ENCODE results near the gene CACNG3. TPM values are rescaled to one million over a fixed set of nuclear protein-coding genes. Genes with fewer than 3 reads are reported as not detected.

The CACNG3 gene
- not detected for total RNA-seq

DNA sequence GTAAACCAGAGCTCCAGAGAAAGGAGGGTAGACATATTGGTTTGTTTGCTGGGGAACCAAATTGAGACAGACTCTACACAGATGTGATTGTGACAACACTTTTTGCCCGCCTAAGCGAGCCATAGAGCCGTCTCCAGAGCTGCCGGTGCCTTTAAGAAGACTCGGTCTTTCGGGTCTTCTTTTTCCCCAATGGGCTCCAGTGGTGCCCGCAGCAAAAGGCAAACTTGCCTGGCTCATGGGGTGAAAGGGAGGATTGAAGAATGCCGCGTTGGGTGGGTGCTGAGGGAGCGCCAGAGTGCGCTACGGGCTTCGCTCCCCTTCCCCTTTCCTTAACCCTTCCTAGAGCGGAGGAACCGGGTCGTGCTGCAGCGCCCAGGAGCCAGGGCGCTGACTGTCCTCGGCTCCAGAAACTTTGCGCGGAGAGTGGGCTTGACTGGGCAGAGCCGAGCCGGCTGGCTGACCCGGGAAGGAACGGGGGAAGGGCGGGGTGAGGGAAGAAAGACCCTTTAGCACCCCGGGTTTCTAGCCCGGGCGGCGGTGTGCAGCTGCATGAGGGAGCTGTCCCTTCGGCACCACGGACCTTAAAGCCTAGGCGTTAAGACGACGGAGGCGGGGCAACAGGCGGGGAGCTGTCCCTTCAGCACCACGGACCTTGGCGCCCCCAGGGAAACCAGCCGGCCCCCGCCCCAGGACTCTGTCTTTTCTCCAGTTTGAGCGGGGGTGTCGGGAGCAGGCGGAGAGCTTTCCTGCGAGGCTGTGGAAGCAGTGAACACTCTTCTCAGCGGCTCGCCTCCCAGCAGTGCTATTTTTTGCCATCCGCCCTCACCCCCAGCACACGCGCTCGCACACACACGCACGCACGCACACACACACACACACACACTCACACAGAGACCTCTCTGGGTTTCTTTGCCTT lies at the start of gene CACNG3:
CACNG3 (plus strand) TSS at position 880 of the 916 bp plus-strand sequence. CDS start 420 bp downstream, outside the sequence.
- DNase-seq (ENCODE audit: low spot score in 2 of 2): no peak
- H3K27me3 ChIP-seq: no peaks in the 10 kb centered on the region
- no peak within 1 kb of the TSS for H3K4me3 ChIP-seq
- intact Hi-C loops (cut with DNase I): no loop called here
- no peaks in the 10 kb centered on the region for H3K9me3 ChIP-seq
- no peaks in the 10 kb centered on the region for H3K36me3 ChIP-seq
- H3K27ac ChIP-seq: no peak within 1 kb of the TSS
- no peaks in the 10 kb centered on the region for H3K4me1 ChIP-seq
- TF ChIP-seq, protein P1, sequence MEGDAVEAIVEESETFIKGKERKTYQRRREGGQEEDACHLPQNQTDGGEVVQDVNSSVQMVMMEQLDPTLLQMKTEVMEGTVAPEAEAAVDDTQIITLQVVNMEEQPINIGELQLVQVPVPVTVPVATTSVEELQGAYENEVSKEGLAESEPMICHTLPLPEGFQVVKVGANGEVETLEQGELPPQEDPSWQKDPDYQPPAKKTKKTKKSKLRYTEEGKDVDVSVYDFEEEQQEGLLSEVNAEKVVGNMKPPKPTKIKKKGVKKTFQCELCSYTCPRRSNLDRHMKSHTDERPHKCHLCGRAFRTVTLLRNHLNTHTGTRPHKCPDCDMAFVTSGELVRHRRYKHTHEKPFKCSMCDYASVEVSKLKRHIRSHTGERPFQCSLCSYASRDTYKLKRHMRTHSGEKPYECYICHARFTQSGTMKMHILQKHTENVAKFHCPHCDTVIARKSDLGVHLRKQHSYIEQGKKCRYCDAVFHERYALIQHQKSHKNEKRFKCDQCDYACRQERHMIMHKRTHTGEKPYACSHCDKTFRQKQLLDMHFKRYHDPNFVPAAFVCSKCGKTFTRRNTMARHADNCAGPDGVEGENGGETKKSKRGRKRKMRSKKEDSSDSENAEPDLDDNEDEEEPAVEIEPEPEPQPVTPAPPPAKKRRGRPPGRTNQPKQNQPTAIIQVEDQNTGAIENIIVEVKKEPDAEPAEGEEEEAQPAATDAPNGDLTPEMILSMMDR (IDR thresholded peaks at IDR 0.05): no peak

DNA sequence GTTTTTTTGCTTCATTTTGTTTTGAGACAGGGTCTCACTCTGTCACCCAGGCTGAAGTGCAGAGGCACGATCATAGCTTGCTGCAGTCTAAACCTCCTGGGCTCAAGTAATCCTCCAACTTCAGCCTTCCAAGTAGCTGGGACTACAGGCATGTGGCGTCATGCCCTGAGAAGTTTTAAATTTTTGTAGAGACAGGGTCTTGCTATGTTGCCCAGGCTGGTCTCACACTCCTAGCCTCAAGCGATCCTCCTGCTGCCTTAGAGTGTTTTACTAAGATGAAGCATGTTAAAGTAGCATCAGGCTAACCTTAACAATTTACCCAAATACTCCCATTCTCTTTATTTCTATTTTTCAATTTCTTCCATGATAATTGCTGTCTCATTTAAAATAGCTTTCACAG lies 49.2 kb upstream of the CACNG3 start:
- Histone ChIP-seq H3K9me3 (no peaks in the 10 kb centered on the region), H3K27me3 (no peaks in the 10 kb centered on the region), H3K36me3 (no peaks in the 10 kb centered on the region), H3K27ac (no peak overlapping the region), H3K4me3 (no peak overlapping the region), H3K4me1 (no peaks in the 10 kb centered on the region)
- intact Hi-C loops (cut with DNase I): no loop called here
- TF ChIP-seq, protein P1 (IDR thresholded peaks at IDR 0.05): no peak
- no peak for DNase-seq (ENCODE audit: low spot score in 2 of 2)

DNA sequence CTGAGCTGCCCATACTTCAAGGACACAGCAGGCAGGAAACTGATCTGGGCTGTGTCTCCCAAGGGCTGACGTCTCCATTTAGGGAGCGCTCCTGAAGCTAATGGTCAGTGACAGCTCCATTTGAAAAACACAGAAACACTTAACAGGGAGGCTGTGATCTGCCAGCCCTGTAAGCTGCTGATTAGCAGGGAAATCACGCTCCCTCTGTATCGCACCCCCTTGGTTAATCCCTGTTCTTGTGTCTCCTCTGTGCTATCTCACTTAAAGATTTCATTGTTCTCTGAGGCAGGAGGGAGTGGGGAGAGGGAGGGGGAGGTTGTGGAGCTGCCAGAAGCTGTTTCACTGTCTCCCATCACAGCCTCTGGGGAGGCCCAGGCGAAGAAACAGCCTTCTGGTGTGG lies 47.4 kb upstream of the CACNG3 start:
- Histone ChIP-seq H3K4me1 (no peaks in the 10 kb centered on the region), H3K27me3 (no peaks in the 10 kb centered on the region), H3K4me3 (no peak overlapping the region), H3K36me3 (no peaks in the 10 kb centered on the region), H3K9me3 (no peaks in the 10 kb centered on the region), H3K27ac (no peak overlapping the region)
- TF ChIP-seq, protein P1 (IDR thresholded peaks at IDR 0.05): no peak
- intact Hi-C loops (cut with DNase I): no loop called here
- no peak for DNase-seq (ENCODE audit: low spot score in 2 of 2)

DNA sequence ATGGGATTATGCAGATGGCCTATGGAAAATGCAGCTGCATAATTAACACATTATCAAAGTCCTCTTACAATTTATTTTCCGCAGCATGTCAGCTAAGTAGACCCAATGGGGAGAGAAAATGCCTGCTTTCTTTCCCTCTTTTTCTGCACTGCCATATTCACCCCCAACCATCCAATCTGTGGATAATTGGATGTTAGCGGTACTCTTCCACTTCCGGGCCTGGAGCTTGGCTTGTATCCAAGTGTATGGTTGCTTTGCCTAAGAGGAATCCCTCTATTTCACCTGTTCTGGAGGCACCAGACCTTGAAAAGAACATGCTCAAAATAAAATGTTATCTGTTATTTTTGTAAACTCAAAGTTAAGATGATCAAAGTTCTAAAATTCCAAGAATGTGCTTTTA lies 41.1 kb upstream of the CACNG3 start:
- Histone ChIP-seq H3K27me3 (no peaks in the 10 kb centered on the region), H3K4me1 (no peaks in the 10 kb centered on the region), H3K4me3 (no peak overlapping the region), H3K36me3 (no peaks in the 10 kb centered on the region), H3K9me3 (no peaks in the 10 kb centered on the region), H3K27ac (no peak overlapping the region)
- intact Hi-C loops (cut with DNase I): no loop called here
- DNase-seq (ENCODE audit: low spot score in 2 of 2): no peak
- TF ChIP-seq, protein P1 (IDR thresholded peaks at IDR 0.05): no peak

DNA sequence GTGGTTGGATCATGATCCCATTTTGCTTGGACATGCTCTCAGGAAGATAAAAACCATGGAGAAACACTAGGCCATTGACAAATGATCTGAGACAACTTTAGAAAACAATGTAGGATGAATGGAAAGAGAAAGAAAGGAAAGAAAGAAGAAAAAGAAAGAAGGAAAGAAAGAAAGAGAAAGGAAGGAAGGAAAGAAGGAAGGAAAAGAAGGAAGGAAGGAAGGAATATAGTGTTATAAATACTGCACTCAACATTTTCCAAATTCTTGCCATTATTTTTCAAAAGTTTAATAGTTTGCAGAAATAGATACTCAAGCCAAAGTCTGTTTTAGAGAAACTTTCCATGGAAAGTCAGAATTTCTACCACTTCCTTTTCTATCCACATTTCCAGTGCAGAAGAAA lies 39.2 kb upstream of the CACNG3 start:
- Histone ChIP-seq H3K4me1 (no peaks in the 10 kb centered on the region), H3K9me3 (no peaks in the 10 kb centered on the region), H3K27ac (no peak overlapping the region), H3K4me3 (no peak overlapping the region), H3K36me3 (no peaks in the 10 kb centered on the region), H3K27me3 (no peaks in the 10 kb centered on the region)
- DNase-seq (ENCODE audit: low spot score in 2 of 2): no peak
- TF ChIP-seq, protein P1 (IDR thresholded peaks at IDR 0.05): no peak
- intact Hi-C loops (cut with DNase I): no loop called here

Measured in ascending aorta (tissue), 2 donors.